Ovary (tissue), 3 donors: ENCODE results near the gene BHMT.

Experiments
- CTCF ChIP-seq, 3 donors: fragments of 450-650 bp in 2 of 3; fragments of 200-600 bp in 1 of 3; IDR thresholded peaks; one replicate each; pipeline versions ENCODE4 v1.5.1 to v1.8.0; 2016 to 2022; ENCODE audit warnings: antibody characterized with exemption in 3 of 3, mild to moderate bottlenecking in 1 of 3
- POLR2A ChIP-seq: fragments of 450-650 bp; IDR thresholded peaks from one replicate; pipeline ENCODE4 v1.6.1; 2017; ENCODE audit warnings: antibody characterized with exemption, mild to moderate bottlenecking, moderate library complexity
- donor health status: DM: no; HTN: no; CAD: no.

GRCh38 chr5:79173626-79174025 is 62.0 kb downstream of the BHMT start:
- TF ChIP-seq POLR2A = no peak
- TF ChIP-seq CTCF (IDR thresholded peaks at IDR 0.05) = no peak
